Upper lobe of left lung (tissue), 6 donors: Measurements from ENCODE around the gene UBXN2A. TPM values are rescaled to one million over a fixed set of nuclear protein-coding genes. Genes with fewer than 3 reads are reported as not detected.

ENCODE experiments used
- ATAC-seq, 2 donors: fragments of 200-7000 bp; cut with Tn5 transposase; one replicate each; pipeline ENCODE4 v1.9.1; 2022; ENCODE audit warnings: mild to moderate bottlenecking in 2 of 2, moderate library complexity in 2 of 2; ENCODE audit not compliant: low FRiP score in 2 of 2
- DNase-seq, 2 donors: peaks; one replicate each; pipeline ENCODE4 v3.0.0-alpha.2; 2019 to 2020
- H3K27ac ChIP-seq, 4 donors: fragments of 200-600 bp; sonication (generic); one replicate each; pipeline ENCODE4 v1.5.1; 2016 to 2019
- H3K27me3 ChIP-seq, 4 donors: fragments of 200-600 bp; sonication (generic); one replicate each; pipeline ENCODE4 v1.5.1; 2017 to 2019
- H3K36me3 ChIP-seq, 4 donors: fragments of 200-600 bp; sonication (generic); one replicate each; pipeline ENCODE4 v1.5.1; 2016 to 2019
- H3K4me1 ChIP-seq, 4 donors: fragments of 200-600 bp; sonication (generic); one replicate each; pipeline ENCODE4 v1.5.1; 2018 to 2019
- H3K4me3 ChIP-seq, 4 donors: fragments of 200-600 bp; sonication (generic); one replicate each; pipeline ENCODE4 v1.5.1; 2017 to 2019; ENCODE audit warnings: mild to moderate bottlenecking in 2 of 4, moderate library complexity in 1 of 4
- H3K9me3 ChIP-seq, 4 donors: fragments of 200-600 bp; sonication (generic); one replicate each; pipeline ENCODE4 v1.5.1; 2018 to 2019
- CTCF ChIP-seq, 6 experiments: fragments of 450-650 bp in 4 of 6; fragments of 200-600 bp in 2 of 6; sonication (generic) in 2 of 6; IDR thresholded peaks; one replicate each; pipeline ENCODE4 v1.5.1; 2016 to 2019; ENCODE audit warnings: antibody characterized with exemption in 6 of 6
- EP300 ChIP-seq, 4 donors: sonication (generic); formaldehyde crosslinking; IDR thresholded peaks; one replicate each; pipeline ENCODE4 v1.5.1; 2017; ENCODE audit warnings: antibody characterized with exemption in 4 of 4, control low read depth in 2 of 4
- POLR2A ChIP-seq, 4 donors: fragments of 450-650 bp; IDR thresholded peaks; one replicate each; pipeline ENCODE4 v1.5.1; 2016 to 2017; ENCODE audit warnings: antibody characterized with exemption in 4 of 4, mild to moderate bottlenecking in 2 of 4
- POLR2AphosphoS5 ChIP-seq, 2 donors: sonication (generic); formaldehyde crosslinking; IDR thresholded peaks; one replicate each; pipeline ENCODE4 v1.5.1; 2017; ENCODE audit warnings: antibody characterized with exemption in 2 of 2
- WGBS, 2 donors: methylation state at CpG; one replicate each; pipeline ENCODE4 v1.1.5; 2017 to 2018; 5-methylcytosine and 5-hydroxymethylcytosine counted together
- total RNA-seq, 6 donors: library from RNA; depleted of rRNA in 4 of 6; stranded (reverse); fragments of >200 nt in 4 of 6; gene quantifications; one replicate each; pipeline versions ENCODE4 v1.1.0 to v1.2.1, GENCODE V29; 2016 to 2021
- donor health status: DM: no; HTN: no; CAD: no; lungs with moderate emphysema.
- donor health status: DM: no; HTN: yes; CAD: no; lungs with severe emphysema.

Gene UBXN2A
- total RNA-seq, 6 donors from 2014 or later, result 6.3 to 16.8 (median 10.5) TPM

- Histone ChIP-seq H3K4me3 (no peak overlapping the region), H3K27me3 (no peaks in the 10 kb centered on the region), H3K36me3 (no peaks in the 10 kb centered on the region), H3K27ac (no peak overlapping the region), H3K4me1 (peaks cover 0 to 16% (median 7%) of the 10 kb centered on the region in 4 donors), H3K9me3 (no peaks in the 10 kb centered on the region)
- DNase-seq (no peak), ATAC-seq (no peak)
- WGBS, 2 donors, result 76 to 81% methylated on average over 4 to 7 of the region's 7 CpGs
- no peak for TF ChIP-seq POLR2A (IDR thresholded peaks at IDR 0.05)
- no peak for TF ChIP-seq EP300 (IDR thresholded peaks at IDR 0.05)
- no peak for TF ChIP-seq POLR2AphosphoS5 (IDR thresholded peaks at IDR 0.05)
- TF ChIP-seq CTCF (IDR thresholded peaks at IDR 0.05), result no peak
These were observed 24.9 kb upstream of the UBXN2A start for GRCh38 chr2:23915327-23915726.

GRCh38 chr2:23916727-23917405, 23.4 kb upstream of the UBXN2A start:
- WGBS, 2 donors, result 37 to 72% methylated on average over 3 of the region's 3 CpGs
- Histone ChIP-seq H3K27me3 (no peaks in the 10 kb centered on the region), H3K4me3 (no peak overlapping the region), H3K27ac (no peak overlapping the region), H3K9me3 (no peaks in the 10 kb centered on the region), H3K36me3 (no peaks in the 10 kb centered on the region), H3K4me1 (peaks cover 0 to 16% (median 7%) of the 10 kb centered on the region in 4 donors)
- TF ChIP-seq POLR2AphosphoS5 (IDR thresholded peaks at IDR 0.05) (no peak), POLR2A (IDR thresholded peaks at IDR 0.05) (no peak), EP300 (IDR thresholded peaks at IDR 0.05) (no peak), CTCF (IDR thresholded peaks at IDR 0.05) (no peak)
- no peak for ATAC-seq
- DNase-seq, result no peak

GRCh38 chr2:23918837-23919489, 21.3 kb upstream of the UBXN2A start:
- Histone ChIP-seq H3K4me3 (no peak overlapping the region), H3K36me3 (no peaks in the 10 kb centered on the region), H3K27me3 (no peaks in the 10 kb centered on the region), H3K4me1 (peaks cover 0 to 16% (median 7%) of the 10 kb centered on the region in 4 donors), H3K27ac (no peak overlapping the region), H3K9me3 (no peaks in the 10 kb centered on the region)
- ATAC-seq (no peak), DNase-seq (no peak)
- TF ChIP-seq CTCF (IDR thresholded peaks at IDR 0.05), result no peak
- TF ChIP-seq EP300 (IDR thresholded peaks at IDR 0.05), result no peak
- no peak for TF ChIP-seq POLR2AphosphoS5 (IDR thresholded peaks at IDR 0.05)
- no peak for TF ChIP-seq POLR2A (IDR thresholded peaks at IDR 0.05)
- WGBS, 2 donors, result 90% methylated on average over 8 of the region's 8 CpGs

DNA sequence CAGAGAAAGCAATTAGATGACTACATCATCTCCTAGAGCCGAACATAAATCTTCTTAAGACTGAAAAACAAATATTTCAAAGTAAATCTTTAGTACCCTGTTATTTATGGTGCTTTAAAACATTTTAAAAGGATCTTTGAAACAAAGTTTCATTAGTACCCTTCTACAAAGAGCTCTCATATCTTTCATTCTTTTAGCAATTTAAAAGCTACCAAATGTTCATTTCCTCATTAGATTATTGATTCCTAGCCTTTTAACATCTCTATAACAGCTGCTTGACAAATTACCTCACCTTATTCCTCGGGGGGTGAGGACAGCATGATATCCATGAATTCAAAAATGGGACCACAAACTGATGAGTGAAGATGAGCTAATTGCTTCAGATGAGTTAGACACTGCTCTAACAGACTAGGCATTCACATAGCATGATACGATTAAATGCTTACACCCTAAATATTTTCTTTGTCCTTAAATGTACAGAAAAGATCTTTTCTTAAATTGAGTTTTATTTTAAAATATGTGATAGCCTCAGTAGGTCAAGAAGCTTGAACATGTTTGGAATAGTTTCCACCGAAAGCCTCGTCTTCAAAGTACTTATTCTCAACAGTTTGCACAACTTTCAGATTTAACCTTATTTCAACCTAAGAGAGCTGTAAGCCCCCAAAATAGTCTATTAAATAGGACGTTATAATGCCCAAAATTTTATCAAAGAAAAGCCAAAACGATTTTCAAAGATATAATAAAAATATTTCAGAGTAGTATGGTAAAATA, 15.5 kb upstream of the UBXN2A start:
- Histone ChIP-seq H3K36me3 (no peaks in the 10 kb centered on the region), H3K27me3 (no peaks in the 10 kb centered on the region), H3K4me3 (peak overlapping the region in 1 of 4 donors; percentile 68), H3K27ac (peak overlapping the region in 3 of 4 donors; percentile 98 to 99 (median 99)), H3K4me1 (peaks cover 22 to 35% (median 27%) of the 10 kb centered on the region in 4 donors), H3K9me3 (no peaks in the 10 kb centered on the region)
- 37 to 39% methylated on average over 7 of the region's 7 CpGs for WGBS, 2 donors
- ATAC-seq, result no peak
- DNase-seq, result no peak
- TF ChIP-seq EP300 (IDR thresholded peaks at IDR 0.05) (no peak), CTCF (IDR thresholded peaks at IDR 0.05) (no peak), POLR2AphosphoS5 (IDR thresholded peaks at IDR 0.05) (no peak), POLR2A (IDR thresholded peaks at IDR 0.05) (no peak)
